Right ventricle myocardium superior (tissue), 1 donor: ENCODE results near the gene LCTL. TPM values are rescaled to one million over a fixed set of nuclear protein-coding genes. Genes with fewer than 3 reads are reported as not detected.

Experiments used
- ATAC-seq: fragments of 200-7000 bp; cut with Tn5 transposase; one replicate; pipeline ENCODE4 v1.9.1; 2020; ENCODE audit warnings: mild to moderate bottlenecking; ENCODE audit not compliant: poor library complexity
- DNase-seq: peaks from one replicate; pipeline ENCODE4 v3.0.0-alpha.2; 2020
- intact Hi-C: fragments of 100-400 bp; cut with DNase I; formaldehyde crosslinking; loops from one replicate; pipeline ENCODE4 v1.11.2; 2022
- total RNA-seq: library from RNA; stranded (reverse); fragmentation: NEBNext Ultra II Directional; extraction: Animal tissue kit (Norgen Biotek cat#: 25700); gene quantifications from one replicate; pipeline ENCODE4 v1.2.1, GENCODE V29; 2021
- donor health status: DM: no; HTN: yes; CAD: no; lungs with severe emphysema.

Gene LCTL
- total RNA-seq, 1 donor from 2014 or later, result not detected

GRCh38 chr15:66570842-66571478 lies 5.2 kb upstream of the LCTL start:
- no peak for DNase-seq
- intact Hi-C loops, result no loop called here
- ATAC-seq, result no peak

DNA sequence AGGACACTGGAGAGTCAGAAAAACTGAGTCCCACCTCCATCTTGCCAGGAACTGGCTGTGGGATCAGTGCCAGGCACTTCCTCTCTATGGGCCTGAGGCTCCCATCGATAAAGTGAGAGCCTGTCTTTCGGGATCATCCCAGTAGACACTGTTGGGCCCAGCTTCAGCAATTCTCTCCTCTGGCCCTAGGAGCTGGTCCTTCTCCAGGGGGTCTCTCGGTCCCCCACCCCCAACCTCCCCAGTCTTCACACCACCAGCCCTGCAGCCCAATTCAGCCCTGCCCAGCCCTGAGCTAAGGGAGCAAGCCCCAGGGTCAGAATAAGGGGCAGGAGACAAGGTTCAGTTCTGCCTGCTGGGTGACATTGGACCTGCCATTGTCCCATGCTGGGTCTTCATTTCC lies 4.5 kb upstream of the LCTL start:
- ATAC-seq, result no peak
- intact Hi-C loops, result no loop called here
- no peak for DNase-seq

DNA sequence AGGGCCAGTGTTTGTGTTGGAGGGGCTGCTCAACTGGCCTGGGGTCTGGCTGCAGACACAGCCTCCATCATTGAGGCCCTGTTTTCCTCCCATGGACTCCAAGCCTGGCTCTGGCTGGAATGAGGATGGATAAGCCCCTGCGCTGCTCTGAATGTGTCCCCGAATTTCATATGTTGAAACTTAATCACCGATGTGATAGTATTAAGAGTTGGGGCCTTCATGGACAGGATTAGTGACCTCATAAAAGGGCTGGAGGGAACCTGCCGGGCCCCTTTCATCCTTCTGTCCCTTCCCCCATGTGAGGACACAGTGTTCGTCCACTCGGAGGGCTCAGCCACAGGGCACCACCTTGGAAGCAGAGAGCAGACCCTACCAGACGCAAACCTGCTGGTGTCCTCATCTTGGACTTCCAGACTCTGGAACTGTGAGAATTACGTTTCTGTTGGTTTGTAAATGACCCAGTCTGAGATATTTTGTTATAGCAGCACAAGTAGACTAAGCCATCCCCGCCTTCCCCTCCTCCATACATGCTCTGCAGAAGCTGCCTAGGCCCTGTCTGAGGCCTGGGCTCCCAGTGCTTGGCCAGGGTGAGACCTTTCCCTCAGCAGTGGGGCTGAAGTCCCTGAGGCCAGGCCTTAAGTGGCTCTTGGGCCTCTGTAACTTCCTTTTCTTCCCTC lies 3.8 kb upstream of the LCTL start:
- DNase-seq (no peak), ATAC-seq (no peak)
- intact Hi-C loops, result no loop called here

GRCh38 chr15:66567897-66568296 lies 2.1 kb upstream of the LCTL start:
- intact Hi-C loops, result no loop called here
- no peak for ATAC-seq
- no peak for DNase-seq

DNA sequence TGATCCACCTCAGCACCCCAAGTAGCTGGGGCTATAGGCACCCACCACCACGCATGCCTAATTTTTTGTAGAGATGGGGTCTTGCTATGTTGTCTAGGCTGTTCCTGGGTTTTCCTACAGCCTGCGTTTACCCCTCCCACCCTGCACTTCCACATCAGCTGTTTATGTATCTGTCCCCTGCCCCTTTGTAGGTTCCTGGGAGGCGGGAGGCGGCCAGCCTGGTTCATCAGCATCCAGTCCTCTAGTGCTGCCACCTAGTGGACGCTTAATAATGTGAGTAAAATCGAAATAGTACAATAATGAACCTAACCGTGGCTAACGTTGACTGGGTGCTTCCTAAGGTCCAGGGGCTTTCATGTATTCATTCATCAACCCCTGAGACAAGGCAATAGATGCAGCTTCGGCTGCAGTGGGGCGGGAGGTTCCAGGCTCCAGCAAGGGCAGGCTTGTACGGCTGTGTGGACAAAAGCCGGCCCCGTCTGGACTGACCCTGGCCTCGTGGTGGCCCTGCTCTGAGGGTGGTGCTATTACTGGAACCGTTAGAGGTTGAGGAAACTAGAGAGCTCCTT lies 1.2 kb upstream of the LCTL start:
- intact Hi-C loops, result no loop called here
- ATAC-seq, result peak; percentile 74
- peak; percentile 66 for DNase-seq

- no peak for ATAC-seq
- DNase-seq, result no peak
- intact Hi-C loops, result no loop called here
Measured at GRCh38 chr15:66565141-66565641, 607 bp downstream of the LCTL start.

DNA sequence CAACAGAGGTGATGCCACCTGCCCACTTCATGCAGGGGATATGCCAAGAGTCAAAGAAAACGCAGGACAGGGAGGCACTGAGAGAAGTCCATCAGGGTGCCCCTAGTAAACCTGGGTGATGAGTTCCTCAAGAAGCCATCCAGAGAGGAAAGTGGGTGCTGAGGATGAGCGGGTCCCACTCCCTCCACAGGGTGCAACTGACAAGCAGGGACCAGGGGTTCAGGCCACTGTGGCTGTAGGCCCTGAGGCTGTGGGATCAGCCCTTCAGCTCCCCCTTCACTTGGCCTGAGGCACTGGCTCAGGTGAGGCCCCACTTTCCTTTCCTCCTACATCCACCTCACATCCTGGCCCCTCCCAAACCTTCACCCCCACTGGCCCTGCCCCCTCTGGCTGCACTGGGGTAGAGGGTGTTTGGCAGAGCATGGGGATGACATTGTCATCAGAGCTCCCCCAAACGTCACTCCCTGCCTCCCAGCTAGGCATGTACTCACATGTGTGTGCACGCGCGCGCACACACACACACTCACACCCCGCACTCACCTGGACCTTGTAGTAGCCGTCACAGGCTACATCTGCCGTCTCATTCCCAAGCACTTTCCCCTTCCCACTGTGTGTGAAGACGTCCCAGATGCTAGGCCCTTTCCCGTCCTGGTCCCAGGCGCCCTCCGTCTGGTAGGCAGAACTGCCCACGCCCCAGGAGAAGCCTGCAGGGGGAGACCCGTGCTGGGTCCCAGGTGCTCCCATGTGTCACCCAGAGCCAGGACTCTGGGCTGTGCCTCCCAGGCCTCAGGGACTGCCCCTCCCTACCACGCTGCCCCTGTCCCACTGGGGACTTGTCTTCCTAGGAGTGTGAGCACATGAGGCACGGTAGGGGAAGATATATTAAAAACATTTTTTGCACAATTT lies 1.4 kb downstream of the LCTL start:
- intact Hi-C loops, result no loop called here
- no peak for ATAC-seq
- DNase-seq, result no peak

DNA sequence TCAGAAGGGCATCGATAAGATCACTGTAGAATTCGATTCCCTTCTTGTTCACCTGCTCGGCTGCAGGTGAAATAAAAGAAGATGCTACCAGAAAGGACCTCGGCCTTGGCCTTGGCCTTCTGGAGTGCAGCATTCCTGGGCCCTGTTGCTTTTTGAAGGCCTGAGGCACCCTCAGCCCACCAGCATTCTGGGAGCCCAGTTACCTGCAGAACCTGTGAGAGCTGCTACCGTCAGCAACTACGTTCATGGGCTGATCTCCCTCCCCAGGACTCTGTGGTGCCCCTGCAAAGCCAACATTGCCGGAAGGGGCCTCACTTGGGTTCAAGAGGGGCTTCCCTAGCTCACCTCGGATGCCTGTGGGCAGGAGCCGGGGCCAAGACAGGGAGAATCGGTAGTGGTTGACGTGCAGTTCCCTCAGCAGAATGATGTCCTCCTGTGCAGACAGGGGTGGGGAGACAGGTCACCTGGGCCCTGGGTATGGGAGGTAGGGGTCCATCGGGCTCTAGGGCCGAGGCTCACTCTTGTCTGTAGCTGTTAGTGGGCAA lies 2.2 kb downstream of the LCTL start:
- intact Hi-C loops, result no loop called here
- DNase-seq (no peak), ATAC-seq (no peak)

- ATAC-seq, result no peak
- DNase-seq, result no peak
- intact Hi-C loops, result no loop called here
Measured at GRCh38 chr15:66563126-66563525, 2.7 kb downstream of the LCTL start.

- DNase-seq (no peak), ATAC-seq (no peak)
- intact Hi-C loops, result no loop called here
Measured at GRCh38 chr15:66560856-66561525, 4.8 kb downstream of the LCTL start.

DNA sequence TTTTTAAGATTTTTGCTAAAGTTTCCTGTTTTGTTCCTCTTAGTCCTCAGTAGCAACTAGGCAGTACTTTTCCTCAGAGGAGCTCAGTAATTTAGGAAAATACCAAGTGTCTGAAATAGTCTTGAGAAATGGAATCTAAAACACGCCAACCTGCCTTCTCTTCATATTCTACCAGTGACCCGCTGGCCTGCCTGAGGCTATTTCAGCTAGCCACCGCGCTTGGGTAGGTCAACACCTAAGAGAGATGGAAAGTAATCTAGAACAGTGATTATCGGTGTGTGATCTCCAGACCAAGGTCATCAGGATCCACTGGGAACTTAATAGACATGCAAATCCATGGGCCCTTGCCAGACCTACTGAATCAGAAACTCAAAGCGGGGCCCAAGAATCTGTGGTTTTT lies 7.5 kb downstream of the LCTL start:
- intact Hi-C loops, result no loop called here

DNA sequence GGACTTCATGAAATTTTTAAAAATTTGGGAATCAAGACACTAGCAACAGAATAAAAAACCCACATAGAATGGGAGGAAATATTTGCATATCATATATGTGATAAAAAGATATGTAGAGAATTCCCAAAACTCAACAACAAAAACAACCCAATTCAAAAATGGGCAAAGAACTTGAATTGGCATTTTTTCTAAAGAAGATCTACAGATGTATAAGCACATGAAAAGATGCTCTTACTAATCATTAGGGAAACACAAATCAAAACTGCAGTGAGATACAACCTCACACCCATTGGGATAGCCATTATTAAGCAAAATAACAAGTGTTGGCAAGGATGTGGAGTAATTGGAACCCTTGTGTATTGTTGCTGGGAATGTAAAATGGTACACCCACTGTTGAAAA lies 10.1 kb downstream of the LCTL start:
- intact Hi-C loops, result no loop called here
- ATAC-seq, result no peak
- DNase-seq, result no peak

More for the DNA sequence above, 7.5 kb downstream of the LCTL start:
- no peak for ATAC-seq
- DNase-seq, result no peak

- no peak for ATAC-seq
- DNase-seq, result no peak
- intact Hi-C loops, result no loop called here
Measured at GRCh38 chr15:66545255-66545654, 20.5 kb downstream of the LCTL start.

- ATAC-seq (no peak), DNase-seq (no peak)
- intact Hi-C loops, result no loop called here
Measured at GRCh38 chr15:66542896-66543295, 22.9 kb downstream of the LCTL start.

GRCh38 chr15:66535056-66535455 lies 30.7 kb downstream of the LCTL start:
- ATAC-seq (no peak), DNase-seq (no peak)
- intact Hi-C loops, result no loop called here

DNA sequence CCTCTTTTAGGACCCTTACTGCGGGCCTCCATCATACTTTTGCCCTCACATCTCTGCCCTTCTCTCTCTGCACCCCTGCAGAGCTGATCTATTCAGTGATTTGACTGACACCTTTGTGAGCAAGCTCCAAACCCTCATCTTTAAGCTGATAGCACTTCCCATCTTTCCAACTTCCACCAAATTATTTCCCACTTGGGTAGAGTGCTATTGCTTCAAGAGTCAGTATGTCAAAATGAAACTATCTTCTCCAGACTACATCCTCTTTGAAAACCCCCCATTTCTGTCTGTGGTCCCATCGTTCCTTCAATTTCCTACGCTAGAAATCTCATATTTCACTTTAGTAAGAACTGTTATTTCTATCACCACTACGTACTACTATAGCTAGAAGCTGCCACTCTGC lies 41.0 kb downstream of the LCTL start:
- no peak for ATAC-seq
- DNase-seq, result no peak
- intact Hi-C loops, result no loop called here

- no peak for DNase-seq
- intact Hi-C loops, result no loop called here
- no peak for ATAC-seq
Measured at GRCh38 chr15:66523926-66524325, 41.9 kb downstream of the LCTL start.

DNA sequence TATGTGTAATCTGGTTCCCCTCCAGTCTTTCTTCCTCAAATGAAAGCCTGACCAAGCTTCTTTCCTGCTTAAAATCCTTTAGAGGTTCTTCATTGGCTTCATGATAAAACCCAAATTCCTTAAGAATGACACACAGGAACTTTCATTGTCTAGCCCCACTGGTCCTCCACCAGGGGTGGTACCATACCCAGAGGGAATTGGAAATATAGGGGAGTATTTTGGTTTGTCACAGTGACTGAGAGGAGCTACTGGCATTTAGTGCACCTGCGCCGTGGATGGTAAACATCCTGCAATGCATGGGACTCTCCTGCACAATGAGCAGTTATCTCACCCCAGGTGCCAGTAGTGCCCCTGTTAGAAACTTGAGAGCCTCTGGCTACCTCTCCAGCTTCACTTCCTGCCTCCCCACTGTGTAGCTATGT lies 49.9 kb downstream of the LCTL start:
- intact Hi-C loops, result no loop called here
- DNase-seq, result no peak
- ATAC-seq, result no peak
